ENCODE data around the gene PIAS4.
"Not testable (repeated sequence)": the region's sequence is repeated elsewhere in the genome, so short reads cannot be mapped to it uniquely, and the experiment has no call there.

PIAS4 gene

DNA sequence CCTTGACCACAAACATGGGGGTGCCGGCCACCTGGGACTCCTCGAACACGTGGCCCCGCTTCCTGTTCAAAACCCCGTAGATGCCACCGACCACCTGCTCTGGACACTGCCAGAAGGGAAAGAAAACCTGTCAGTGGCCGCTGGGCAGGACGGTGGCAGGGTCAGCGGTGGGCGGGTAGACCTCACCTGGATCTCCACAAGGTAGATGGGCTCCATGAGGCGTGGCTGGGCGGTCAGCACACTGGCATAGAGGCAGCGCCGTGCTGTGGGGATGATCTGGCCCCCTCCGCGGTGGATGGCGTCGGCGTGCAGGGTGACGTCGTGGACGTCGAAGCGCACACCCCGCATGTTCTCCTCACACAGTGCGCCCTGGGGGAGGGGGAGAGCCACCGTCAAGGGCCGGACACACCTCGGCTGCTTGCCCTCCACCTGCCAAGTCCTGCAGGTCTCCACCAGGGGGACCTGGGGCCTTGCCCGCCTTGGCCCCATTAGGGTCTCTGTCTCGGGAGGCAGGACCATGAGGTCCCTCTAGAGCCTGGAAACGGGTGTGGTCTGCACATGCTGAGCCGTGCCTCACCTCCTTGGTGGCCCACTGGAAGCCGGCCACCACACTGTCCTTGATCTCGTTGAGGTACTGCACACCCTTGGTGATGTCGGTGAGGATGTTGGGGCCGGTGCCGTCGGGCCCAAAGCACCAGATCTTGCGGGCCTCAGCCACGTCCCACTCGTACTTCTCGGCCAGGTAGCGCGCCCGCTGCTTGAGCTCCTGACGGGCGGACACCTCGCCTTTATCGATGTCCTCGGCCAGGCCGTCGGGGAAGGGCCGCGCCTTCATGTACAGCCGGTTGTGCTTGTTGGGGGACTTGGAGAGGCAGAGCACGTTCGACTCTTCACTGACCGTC, 30.0 kb upstream of the PIAS4 start:
- DNase-seq = no peak

DNA sequence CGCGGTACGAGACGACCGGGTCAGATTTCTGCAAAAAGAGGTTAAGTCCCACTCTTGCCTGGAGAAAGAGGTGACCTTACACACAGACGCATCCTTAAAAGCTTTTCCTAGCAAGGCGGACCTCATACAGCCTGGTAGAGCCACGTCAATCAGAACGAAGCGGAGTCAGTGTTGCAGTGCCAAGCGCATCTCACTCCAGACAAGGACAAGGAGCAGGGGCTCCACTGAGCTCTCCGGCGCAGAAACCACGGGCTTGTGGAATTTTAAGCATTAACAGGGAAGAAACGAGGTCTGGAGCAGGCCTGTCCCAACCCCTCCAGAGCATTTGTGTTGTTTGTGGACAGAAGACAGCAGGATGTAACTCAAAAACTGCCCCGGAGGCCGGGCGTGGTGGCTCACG, 29.4 kb upstream of the PIAS4 start:
- DNase-seq = no peak

DNA sequence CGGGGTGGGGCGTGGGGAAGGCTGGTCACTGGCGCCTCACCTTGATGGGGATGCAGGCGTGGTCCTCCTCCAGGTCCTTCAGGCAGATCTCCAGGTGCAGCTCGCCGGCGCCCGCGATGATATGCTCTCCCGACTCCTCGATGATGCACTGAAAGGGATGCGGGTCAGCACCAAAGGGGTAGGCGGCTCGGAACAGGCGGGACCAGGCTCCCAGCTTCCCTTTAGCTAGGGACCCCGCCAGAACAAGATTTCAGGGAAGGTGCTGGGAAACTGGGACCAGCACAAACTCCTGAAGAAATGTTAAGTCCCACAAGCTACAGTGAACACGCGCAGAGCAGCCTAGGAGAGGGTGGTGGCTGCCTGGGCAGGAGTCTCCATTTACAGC, 28.3 kb upstream of the PIAS4 start:
- no peak for DNase-seq

DNA sequence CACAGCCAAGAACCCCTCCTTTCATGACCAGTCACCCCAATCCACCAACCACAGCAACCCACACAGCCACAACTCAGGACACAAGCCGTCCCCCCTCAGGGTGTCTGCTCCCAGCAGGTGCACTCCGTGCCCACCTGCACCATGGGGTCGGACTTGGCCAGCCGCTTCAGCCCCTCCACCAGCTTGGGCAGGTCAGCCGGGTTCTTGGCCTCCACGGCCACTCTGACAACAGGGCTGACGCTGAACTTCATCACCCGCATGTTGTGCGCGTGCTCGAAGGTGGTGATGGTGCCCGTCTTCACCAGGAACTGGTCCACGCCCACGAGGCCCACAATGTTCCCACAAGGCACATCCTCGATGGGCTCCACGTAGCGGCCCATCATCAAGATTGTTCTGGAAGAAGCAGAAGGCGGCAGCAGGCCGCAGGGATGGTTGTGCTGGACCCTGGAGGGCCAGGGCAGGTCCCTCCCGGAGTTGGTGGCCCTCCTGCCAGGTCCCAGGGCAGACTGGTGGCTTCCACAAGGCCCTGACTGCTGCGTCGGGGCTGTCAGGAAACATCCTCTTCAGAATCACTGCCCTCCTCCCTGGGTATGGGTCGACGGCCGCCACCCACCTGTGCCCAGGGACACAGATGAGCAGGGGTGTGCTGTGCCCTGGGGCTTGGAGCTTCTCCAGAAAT, 27.7 kb upstream of the PIAS4 start:
- no peak for DNase-seq

DNA sequence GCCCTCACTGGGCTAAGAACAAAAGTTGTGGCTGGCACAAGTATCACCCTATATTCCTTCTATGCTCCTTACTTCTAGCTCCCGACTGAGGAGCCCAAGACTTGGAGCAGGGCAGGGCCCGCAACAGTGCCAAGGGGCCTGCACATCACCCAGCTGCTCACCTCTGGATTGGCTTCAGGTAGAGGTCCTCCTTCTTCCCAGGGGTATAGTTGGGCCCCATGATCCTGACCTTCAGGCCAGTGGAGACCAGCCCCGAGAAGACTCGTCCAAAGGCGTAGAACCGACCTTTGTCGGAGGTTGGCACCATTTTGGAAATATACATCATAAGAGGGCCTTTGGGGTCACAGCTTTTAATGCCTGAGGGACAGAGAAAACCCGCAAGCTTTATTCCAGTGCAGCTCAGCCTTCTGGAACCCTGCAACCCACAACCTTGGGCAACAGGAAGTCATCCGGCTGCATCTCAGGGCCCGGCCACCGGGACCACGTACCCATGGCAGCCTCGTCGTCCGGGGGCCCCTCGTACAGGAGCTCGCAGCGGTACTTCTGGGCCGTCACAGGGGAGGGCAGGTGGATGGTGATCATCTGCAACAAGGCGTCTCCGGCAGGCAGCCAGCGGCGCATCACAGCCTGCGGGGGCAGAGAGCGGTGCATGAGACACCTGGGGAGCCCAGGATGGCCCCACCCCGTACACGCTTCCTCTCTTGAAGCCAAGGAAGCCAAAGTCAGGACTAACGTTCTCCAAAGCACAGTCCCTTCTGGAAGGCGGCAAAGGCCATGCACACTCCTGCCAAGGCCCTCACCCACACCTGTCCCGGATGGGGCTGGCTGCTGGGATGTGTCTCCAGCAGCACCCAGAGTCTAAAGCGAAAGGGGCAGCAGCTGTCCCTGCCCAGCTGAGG, 26.9 kb upstream of the PIAS4 start:
- no peak for DNase-seq

DNA sequence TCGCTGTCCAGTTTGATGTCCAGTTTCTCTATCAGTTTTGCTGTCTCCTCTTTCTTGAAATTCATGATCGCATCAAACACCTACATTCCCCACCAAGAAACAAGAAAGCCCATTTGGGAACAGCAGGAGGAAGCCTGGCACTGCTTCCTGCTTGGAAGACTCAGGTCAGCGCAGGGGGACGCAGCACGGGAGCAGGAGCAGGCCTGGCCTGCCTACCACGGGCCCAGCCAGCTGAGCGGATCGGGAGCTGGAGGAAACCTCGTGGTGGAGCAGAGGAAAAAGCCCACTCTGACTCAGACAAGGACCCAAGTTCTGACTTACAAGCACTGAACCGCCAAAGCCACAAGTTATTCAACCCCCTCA, 26.2 kb upstream of the PIAS4 start:
- DNase-seq = no peak

DNA sequence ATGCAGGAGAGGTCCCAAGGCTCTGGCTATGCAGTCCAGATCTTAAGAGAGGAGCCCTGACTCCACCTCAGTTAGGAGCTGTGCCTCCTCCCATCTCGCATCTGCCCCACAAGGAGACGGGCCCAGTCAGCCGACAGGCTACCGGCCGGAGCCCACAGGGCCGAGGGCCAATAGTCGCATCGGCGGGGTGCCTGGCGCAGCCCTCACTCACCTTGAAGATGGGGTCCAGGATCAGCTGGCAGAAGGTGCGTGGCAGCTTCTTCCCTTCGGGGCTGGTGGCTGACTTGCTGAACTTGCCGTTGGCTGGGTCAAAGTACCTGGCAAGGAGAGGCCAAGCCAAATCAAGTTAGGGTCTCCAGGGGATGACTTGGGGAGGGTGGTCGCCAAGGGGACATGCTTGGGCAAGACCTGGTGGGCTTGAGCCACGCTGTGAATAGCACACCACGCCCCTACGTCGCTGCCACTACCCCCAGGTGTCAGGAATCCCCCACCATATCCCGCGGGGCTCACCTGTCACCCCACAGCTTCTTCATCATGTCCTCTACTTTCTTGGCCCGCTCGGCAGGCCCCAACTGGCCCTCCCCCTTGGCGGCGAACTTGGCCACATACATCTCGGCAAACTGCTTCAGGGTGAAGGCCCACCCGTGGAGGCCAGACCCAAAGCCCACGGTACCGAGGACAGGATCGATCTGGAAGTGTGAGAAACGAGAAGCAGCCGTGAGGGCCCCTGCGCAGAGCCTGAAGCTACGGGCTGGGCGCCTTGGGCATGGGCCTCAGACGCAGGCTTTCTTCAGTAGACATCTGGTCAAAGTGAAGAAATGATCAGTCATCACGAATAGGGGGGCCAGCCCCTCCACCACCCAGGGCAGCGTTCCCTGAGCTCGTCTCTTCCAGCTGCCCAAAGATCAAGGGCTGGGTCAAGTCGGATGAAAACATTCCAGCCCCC, 25.5 kb upstream of the PIAS4 start:
- no peak for DNase-seq

DNA sequence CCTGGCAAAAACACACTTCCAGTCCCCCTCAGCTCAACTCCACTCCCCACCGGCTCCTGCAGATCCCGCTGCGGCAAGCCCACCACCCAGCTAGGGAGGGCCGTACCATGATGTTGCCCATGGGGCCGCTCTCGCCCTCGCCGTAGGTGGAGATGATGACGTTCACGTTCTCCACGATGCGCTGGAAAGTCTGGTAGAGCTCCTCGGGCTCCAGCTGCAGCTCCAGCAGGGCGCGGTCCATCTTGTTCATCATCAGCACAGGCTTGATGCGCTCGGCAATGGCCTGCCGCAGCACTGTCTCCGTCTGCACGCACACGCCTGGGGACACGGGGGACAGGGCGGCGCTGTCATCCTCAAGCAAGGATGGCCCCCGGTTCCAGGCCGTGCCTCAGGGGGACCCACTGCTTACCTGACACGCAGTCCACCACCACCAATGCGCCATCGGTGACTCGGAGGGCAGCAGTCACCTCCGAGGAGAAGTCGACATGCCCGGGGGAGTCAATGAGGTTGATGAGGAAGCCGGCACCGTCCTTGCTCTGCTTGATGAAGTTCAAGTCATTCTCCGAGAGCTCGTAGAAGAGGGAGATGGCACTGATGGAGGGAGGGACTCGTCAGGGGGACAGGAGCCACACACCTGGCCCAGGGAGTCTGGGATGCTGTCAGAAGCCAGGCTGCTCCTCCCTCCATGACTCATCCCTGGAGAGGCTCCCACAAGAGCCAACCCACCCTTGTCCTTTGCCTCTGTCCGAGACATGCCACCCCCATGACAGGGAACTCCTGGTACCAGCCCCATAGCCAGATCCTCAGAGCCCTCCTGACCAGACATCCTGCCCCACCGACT, 24.6 kb upstream of the PIAS4 start:
- DNase-seq = no peak

DNA sequence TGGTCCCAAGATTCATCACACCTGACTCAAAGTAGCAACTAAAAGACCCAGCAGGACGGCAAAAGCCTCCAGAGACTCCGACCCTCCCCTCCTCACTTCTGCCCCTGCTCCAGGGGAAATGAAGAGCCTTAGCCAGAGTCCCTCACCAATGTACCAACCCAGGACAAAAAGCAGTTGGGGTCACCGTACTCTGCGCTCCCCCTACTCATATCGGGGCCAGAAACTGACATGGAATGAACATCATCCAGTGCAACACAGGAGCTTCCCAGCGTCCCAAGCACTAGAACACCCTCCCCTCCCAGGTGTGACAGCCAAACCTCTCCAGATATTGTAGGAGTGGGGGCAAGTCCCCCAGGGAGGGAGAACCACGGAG, 24.0 kb upstream of the PIAS4 start:
- no peak for DNase-seq

DNA sequence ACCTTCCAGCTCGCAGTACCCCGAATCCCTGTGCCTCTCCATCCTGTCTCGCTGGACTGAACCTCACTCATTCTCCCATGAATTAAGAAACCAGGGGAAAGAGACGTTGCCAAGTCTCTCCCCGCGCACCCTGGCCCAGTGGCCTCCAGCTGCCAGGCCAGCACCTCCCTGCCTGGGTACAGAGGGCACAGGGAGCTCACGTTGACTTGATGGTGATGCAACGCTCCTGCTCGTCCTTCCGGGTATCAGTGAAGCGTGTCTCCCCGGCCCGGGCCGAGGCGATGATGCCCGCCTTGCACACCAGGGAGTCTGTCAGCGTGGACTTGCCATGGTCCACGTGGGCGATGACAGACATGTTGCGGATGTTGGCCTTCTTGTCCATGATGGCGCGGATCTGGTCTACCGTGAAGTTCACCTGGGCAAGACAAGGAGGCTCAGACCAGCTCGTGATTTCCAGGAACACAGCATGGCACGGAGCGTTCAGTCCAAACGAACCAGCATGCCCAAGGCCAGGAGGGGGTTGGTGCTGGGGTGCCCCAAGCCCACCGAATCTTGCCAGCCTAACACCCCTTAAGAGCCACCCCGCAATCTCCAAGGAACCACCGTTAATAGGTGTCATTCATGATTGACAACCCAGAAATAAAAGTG, 23.5 kb upstream of the PIAS4 start:
- no peak for DNase-seq

DNA sequence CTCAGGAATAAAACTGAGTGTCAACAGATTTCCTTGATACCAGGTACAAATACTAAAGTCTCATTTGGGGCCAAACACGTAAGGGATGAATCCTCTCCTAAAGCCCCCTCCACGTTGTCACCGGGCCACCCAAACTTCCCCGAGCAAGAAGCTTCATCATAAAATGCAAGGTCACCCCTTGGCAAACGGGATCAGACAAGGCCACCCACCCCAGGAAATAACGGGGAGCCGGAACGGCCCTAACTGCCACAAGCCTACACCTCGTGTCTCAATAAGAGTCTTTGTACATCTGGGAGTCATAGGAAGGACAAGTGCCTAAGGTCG, 23.0 kb upstream of the PIAS4 start:
- no peak for DNase-seq

DNA sequence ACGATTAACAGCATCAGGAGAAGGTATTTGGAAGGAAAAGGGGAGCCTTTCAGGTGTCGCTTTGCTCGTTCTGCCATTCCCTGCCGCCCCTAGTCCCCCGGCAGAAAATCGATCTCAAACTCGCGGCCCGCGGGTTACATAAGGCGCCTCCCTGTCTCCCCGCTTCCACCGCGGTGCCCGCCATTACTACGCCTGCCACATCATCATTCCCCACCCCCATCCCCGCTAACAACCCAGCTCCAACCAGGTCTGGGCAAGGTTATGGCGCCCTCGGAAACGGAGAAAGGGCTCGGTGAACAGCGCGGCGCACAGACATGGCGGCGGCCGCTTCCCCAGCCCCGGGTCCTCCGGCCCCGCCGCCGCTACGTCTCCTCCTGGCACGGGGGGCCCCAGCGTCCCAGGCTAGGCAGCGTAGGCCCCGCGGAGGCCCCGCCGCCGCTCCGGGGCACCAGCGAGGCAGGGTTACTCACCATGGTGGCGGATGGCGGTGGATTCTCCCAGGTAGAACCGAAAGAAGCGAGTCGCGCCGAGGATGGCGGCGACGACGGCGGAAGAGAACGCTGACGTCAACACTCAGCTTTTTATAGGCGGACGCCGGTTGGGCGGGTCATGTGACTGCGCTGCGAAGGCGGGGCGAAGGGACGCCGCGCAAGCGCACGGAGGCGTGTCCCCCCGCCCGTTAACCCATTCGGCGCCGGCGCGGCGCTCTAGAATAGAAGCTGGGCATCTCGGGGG, 22.5 kb upstream of the PIAS4 start, which contains the start of gene EEF2:
Gene EEF2, minus strand, starts transcription at position 556 of the 735 bp plus-strand sequence. Its CDS starts 83 bp downstream, at position 473.
- DNase-seq = peak; percentile 92

DNA sequence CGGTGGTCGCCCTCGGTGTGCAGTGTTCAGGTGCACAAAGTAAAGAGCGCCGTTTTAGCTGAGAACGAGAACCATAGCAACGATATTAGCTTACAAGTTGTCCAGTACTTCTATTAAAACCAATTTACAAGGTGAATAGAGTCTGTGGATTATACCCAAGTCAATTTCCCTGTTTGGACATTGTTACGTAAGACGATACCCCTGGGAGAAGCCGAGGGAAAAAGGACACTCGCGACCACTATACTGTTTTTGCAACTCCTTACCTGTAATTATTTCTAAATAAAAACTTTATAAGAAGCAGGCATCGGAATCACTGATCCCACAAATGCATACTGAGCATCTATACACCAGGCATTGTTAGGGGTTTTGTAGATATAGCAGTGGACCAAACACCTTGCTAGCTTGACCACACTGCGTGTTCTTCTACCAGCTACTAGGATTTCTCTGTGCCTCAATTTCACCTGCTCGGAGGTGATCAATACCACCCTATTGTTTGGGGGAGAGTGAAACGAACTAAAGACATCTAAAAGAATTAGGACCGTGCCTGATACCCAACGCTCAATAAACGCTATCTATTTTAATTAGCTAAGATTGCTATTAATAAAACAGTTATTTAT, 21.8 kb upstream of the PIAS4 start:
- DNase-seq = no peak

DNA sequence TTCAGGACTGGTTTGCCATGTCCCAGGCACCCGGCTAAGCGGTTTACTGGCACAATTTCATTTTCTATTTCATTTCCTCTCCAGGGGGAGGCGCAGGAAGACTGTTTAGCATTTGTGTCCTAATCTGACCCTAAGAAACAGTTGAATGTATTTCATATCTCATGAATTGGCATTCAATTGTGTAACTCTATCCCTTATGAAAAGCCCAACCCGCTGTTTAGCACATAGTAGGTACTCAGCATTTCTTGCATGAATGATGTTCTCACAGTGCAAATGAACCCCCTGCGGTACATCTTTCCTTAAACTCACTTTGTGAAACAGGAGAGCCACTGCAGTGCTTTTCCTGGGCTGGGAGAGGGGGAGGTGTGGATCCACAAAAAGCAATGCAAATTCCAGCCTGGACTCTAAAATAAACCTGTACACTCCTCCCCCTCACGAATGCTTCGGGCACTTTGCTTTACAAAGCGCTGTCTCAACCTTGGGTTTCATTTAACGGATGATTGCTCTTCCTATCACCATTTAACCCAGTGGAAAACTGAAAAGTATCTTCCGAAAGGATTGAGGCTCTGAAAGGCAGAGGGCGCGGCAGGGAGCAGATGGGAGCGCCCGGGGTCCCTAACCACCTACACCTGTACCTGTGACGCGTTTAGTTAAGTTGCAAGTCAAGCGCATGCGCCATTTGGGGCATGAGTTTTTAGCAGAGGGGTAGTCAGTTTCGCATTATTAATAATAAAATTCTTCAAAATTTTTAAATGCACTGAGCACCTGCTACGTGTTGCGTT, 21.1 kb upstream of the PIAS4 start:
- peak; percentile 94 for DNase-seq

DNA sequence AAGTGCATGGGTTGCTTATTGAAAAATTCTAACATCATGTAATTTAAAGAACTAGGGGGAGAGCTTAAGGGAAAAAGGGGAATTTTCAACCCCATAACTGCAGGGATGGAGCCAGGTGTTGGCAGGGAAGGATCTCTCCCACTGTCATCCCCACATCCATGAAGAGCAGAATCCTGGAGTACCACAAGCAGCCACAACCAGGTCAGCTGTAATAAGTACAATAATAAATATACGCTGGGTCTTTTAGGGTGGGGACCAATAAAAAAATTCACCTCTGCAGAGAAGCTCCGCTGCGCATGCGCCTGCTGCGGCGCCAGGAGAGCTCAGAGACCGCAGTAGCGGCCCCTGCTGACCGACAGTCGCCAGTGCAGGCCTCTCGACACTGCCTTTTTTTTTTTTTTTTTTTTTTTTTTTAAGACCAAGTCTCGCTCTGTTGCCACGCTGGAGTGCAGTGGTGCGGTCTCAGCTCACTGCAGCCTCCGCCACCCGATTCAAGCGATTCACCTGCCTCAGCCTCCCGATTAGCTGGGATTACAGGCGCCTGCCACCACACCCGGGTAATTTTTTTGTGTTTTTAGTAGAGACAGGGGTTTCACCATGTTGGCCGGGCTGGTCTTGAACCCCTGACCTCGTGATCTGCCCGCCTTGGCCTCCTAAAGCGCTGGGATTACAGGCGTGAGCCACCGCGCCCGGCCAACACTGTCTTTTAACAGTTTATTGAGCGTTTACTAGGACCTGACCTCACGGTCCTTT, 19.7 kb upstream of the PIAS4 start:
- DNase-seq = peak; percentile 90

DNA sequence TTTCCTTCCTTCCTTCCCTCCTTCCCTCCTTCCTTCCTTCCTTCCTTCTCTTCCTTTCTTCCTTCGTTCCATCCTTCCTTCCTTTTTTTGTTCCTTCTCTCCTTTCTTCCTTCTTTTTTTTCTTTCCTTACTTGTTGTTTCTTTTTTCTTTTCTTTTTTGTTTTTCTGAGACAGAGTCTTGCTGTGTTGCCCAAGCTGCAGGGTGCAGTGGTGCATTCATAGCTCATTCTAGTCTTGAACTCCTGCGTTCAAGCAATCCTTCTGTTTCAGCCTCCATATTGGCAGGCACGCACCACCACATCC, 16.8 kb upstream of the PIAS4 start:
- no peak for DNase-seq

DNA sequence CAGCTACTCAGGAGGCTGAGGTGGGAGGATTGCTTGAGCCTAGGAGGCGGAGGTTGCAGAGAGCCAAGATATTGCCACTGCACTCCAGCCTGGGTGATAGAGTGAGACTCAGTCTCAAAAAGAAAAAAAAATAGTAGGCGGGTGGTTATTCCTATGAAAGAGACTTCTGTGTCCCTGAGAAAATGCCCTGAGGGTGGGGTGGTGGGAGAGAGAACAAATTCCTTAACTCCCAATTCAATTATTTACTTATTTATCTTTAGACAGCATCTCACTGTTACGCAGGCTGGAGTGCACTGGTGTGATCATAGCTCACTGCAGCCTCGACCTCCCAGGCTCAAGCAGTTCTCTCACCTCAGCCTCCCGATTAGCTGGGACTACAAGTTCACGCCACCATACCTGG, 11.9 kb upstream of the PIAS4 start:
- DNase-seq = no peak

DNA sequence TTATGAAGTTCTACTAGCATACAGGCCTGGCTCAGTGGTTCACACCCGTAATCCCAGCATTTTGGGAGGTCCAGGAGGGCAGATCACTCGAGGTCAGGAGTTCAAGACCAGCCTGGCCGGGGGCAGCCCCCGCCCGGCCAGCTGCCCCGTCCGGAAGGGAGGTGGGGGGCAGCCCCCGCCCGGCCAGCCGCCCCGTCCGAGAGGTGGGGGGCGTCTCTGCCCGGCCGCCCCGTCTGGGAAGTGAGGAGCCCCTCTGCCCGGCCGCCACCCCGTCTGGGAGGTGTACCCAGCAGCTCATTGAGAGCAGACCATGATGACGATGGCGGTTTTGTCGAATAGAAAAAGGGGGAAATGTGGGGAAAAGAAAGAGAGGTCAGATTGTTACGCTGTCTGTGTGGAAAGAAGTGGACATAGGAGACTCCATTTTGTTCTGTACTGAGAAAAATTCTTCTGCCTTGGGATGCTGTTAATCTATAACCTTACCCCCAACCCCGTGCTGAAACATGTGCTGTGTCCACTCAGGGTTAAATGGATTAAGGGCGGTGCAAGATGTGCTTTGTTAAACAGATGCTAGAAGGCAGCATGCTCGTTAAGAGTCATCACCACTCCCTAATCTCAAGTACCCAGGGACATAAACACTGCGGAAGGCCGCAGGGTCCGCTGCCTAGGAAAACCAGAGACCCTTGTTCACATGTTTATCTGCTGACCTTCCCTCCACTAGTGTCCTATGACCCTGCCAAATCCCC, 8.7 kb upstream of the PIAS4 start:
- DNase-seq = not testable (repeated sequence)
